K562 (cell line): ENCODE data around the gene ZDHHC12. TPM values are rescaled to one million over a fixed set of nuclear protein-coding genes. Genes with fewer than 3 reads are reported as not detected.

Source experiments
- ARID3A ChIP-seq: IDR thresholded peaks from 2 replicates; pipeline ENCODE4 v1.6.1; 2012; ENCODE audit warnings: low read depth, low read length, improper control_type of control experiment, borderline replicate concordance
- ARNT ChIP-seq, 2 experiments: fragments of 450-650 bp; IDR thresholded peaks; 2 replicates each; pipeline ENCODE4 v1.6.1; 2016; ENCODE audit warnings: mild to moderate bottlenecking in 1 of 2
- BRF1 ChIP-seq: IDR thresholded peaks from 3 replicates; pipeline ENCODE4 v1.6.1; 2011; ENCODE audit warnings: borderline replicate concordance, mild to moderate bottlenecking; ENCODE audit not compliant: insufficient read length; ENCODE audit errors: extremely low read depth
- CCAR2 ChIP-seq: fragments of 200-400 bp; formaldehyde crosslinking; IDR thresholded peaks from 2 replicates; pipeline ENCODE4 v1.6.1; 2017; ENCODE audit warnings: mild to moderate bottlenecking, low read depth, low read length
- CEBPG ChIP-seq, 3 experiments: fragments of 200-800 bp in 1 of 3; sonication (Bioruptor generic) in 1 of 3; sonication (generic) in 1 of 3; formaldehyde crosslinking in 1 of 3; IDR thresholded peaks in 2 of 3; conservative IDR thresholded peaks in 1 of 3; 2 replicates each; pipeline versions ENCODE4 v1.6.1 to v1.8.0; 2016 to 2022; ENCODE audit warnings: missing compliant biosample characterization in 2 of 3, missing genetic modification characterization in 2 of 3, mild to moderate bottlenecking in 1 of 3, missing genetic modification reagents in 1 of 3
- EGR1 ChIP-seq: fragments of 450-650 bp; conservative IDR thresholded peaks from 2 replicates; pipeline ENCODE4 v1.6.1; 2017; ENCODE audit warnings: mild to moderate bottlenecking
- EHMT2 ChIP-seq: fragments of 450-650 bp; IDR thresholded peaks from 2 replicates; pipeline ENCODE4 v1.6.1; 2018; ENCODE audit warnings: antibody characterized with exemption
- MED1 ChIP-seq: sonication (generic); formaldehyde crosslinking; IDR thresholded peaks from 2 replicates; pipeline ENCODE4 v1.8.1; 2023; ENCODE audit warnings: missing genetic modification reagents, borderline replicate concordance
- PCBP2 ChIP-seq: fragments of 200-400 bp; formaldehyde crosslinking; IDR thresholded peaks from 2 replicates; pipeline ENCODE4 v1.6.1; 2018; ENCODE audit warnings: low read length, low read depth, mild to moderate bottlenecking, moderate library complexity; ENCODE audit not compliant: poor library complexity, severe bottlenecking
- PHB ChIP-seq: fragments of 250-450 bp; sonication (Bioruptor Pico); IDR thresholded peaks from 2 replicates; pipeline ENCODE4 v1.5.0; 2021
- RFX7 ChIP-seq: fragments of 250-450 bp; sonication (Bioruptor Pico); IDR thresholded peaks from 2 replicates; pipeline ENCODE4 v1.5.1; 2021; ENCODE audit warnings: mild to moderate bottlenecking
- SMAD3 ChIP-seq: fragments of 450-650 bp; formaldehyde crosslinking; conservative IDR thresholded peaks from 2 replicates; pipeline ENCODE4 v1.4.0; 2020; ENCODE audit warnings: mild to moderate bottlenecking
- TEAD2 ChIP-seq: fragments of 450-650 bp; IDR thresholded peaks from 2 replicates; pipeline ENCODE4 v1.6.1; 2016; ENCODE audit warnings: missing genetic modification characterization, control low read depth, missing compliant biosample characterization
- ZFP30 ChIP-seq: fragments of 250-450 bp; sonication (Bioruptor Pico); IDR thresholded peaks from 2 replicates; pipeline ENCODE4 v1.8.0; 2022; ENCODE audit warnings: moderate library complexity, mild to moderate bottlenecking, inconsistent platforms, borderline replicate concordance
- ZNF146 ChIP-seq: IDR thresholded peaks from one replicate; pipeline ENCODE4 v1.6.1; 2018; ENCODE audit warnings: missing compliant biosample characterization; ENCODE audit not compliant: unreplicated experiment
- ZNF586 ChIP-seq: fragments of 450-650 bp; formaldehyde crosslinking; conservative IDR thresholded peaks from 2 replicates; pipeline ENCODE4 v1.4.0; 2020; ENCODE audit warnings: mild to moderate bottlenecking, moderate library complexity
- ZNF830 ChIP-seq: fragments of 250-450 bp; sonication (Bioruptor Pico); IDR thresholded peaks from 2 replicates; pipeline ENCODE4 v1.5.0; 2021; ENCODE audit warnings: mild to moderate bottlenecking
- polyA plus RNA-seq, 8 experiments: library from polyadenylated mRNA; depleted of rRNA in 4 of 8; stranded (reverse) in 5 of 8; unstranded in 3 of 8; fragments of >200 nt; fragmentation: Nextera tagmentation in 2 of 8; fragmentation: Illumina TruSeq in 1 of 8; extraction: Ambion mirVana in 2 of 8; extraction: Trizol in 1 of 8; gene quantifications; 2 replicates each; pipeline versions ENCODE4 v1.2.1 to v1.2.3, GENCODE V29; 2011 to 2014; ENCODE audit warnings: inconsistent platforms in 1 of 8, missing spikeins in 1 of 8
- total RNA-seq, 7 experiments: library from RNA; depleted of rRNA in 6 of 7; stranded (reverse); fragments of >200 nt in 6 of 7; fragmentation: Illumina TruSeq in 2 of 7; extraction: Trizol in 2 of 7; gene quantifications; 2 replicates each; pipeline versions ENCODE4 v1.2.1 to v1.2.3, GENCODE V29; 2011 to 2021; ENCODE audit warnings: low replicate concordance in 1 of 7
- TF ChIP-seq, protein P1 (sequence below): fragments of 250-450 bp; sonication (Bioruptor Pico); IDR thresholded peaks from 2 replicates; pipeline ENCODE4 v1.8.0; 2021; ENCODE audit warnings: mild to moderate bottlenecking, moderate library complexity
- TF ChIP-seq, protein P2 (sequence below): sonication (generic); formaldehyde crosslinking; IDR thresholded peaks from 2 replicates; pipeline ENCODE4 v1.5.0; 2020; ENCODE audit warnings: missing genetic modification reagents
- TF ChIP-seq, protein P3 (sequence below): sonication (generic); formaldehyde crosslinking; IDR thresholded peaks from 2 replicates; pipeline ENCODE4 v1.4.0; 2020; ENCODE audit warnings: mild to moderate bottlenecking, missing genetic modification reagents

The ZDHHC12 gene
- total and polyA plus RNA-seq, 9 of the 15 experiments (the other 6 are each of a cell fraction or from before 2014, with no cell fraction given) = 0.21 to 38.0 (median 13.8) TPM

- TF ChIP-seq ZNF146 (CRISPR knock-in tag) (no peak), ZNF830 (CRISPR knock-in tag) (no peak), PHB (CRISPR knock-in tag) (no peak), RFX7 (no peak), MED1 (CRISPR knock-in tag) (0 out of 2 replicates have a peak, but pooled peaks have one; percentile 67), ZNF586 (no peak), SMAD3 (no peak), ARID3A (no peak), CCAR2 (no peak), CEBPG (CRISPR knock-in tag; IDR thresholded peaks at IDR 0.05) (no peak), CEBPG (tag; conservative IDR thresholded peaks at IDR 0.05 in 1 of 2, IDR thresholded peaks at IDR 0.05 in 1 of 2) (no peak), EHMT2 (no peak), BRF1 (no peak), ZFP30 (CRISPR knock-in tag) (no peak), TEAD2 (tag) (no peak), EGR1 (no peak), ARNT (IDR thresholded peaks at IDR 0.05) (0 out of 4 replicates have a peak, but pooled peaks of 1 of the 2 experiments have one; percentile 43), PCBP2 (no peak)
- TF ChIP-seq, protein P1, sequence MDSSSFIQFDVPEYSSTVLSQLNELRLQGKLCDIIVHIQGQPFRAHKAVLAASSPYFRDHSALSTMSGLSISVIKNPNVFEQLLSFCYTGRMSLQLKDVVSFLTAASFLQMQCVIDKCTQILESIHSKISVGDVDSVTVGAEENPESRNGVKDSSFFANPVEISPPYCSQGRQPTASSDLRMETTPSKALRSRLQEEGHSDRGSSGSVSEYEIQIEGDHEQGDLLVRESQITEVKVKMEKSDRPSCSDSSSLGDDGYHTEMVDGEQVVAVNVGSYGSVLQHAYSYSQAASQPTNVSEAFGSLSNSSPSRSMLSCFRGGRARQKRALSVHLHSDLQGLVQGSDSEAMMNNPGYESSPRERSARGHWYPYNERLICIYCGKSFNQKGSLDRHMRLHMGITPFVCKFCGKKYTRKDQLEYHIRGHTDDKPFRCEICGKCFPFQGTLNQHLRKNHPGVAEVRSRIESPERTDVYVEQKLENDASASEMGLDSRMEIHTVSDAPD (CRISPR knock-in tag) = no peak
- TF ChIP-seq, protein P2, sequence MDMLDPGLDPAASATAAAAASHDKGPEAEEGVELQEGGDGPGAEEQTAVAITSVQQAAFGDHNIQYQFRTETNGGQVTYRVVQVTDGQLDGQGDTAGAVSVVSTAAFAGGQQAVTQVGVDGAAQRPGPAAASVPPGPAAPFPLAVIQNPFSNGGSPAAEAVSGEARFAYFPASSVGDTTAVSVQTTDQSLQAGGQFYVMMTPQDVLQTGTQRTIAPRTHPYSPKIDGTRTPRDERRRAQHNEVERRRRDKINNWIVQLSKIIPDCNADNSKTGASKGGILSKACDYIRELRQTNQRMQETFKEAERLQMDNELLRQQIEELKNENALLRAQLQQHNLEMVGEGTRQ (CRISPR knock-in tag) = no peak
- TF ChIP-seq, protein P3, sequence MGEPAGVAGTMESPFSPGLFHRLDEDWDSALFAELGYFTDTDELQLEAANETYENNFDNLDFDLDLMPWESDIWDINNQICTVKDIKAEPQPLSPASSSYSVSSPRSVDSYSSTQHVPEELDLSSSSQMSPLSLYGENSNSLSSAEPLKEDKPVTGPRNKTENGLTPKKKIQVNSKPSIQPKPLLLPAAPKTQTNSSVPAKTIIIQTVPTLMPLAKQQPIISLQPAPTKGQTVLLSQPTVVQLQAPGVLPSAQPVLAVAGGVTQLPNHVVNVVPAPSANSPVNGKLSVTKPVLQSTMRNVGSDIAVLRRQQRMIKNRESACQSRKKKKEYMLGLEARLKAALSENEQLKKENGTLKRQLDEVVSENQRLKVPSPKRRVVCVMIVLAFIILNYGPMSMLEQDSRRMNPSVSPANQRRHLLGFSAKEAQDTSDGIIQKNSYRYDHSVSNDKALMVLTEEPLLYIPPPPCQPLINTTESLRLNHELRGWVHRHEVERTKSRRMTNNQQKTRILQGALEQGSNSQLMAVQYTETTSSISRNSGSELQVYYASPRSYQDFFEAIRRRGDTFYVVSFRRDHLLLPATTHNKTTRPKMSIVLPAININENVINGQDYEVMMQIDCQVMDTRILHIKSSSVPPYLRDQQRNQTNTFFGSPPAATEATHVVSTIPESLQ (CRISPR knock-in tag) = 0 out of 2 replicates have a peak, but pooled peaks have one; percentile 37
Measured at GRCh38 chr9:128689820-128690683, 33.9 kb downstream of the ZDHHC12 start (continued).
